Erythroblast (primary cell): ENCODE results near the gene ANXA2R.

Experiments used
- DNase-seq, 2 experiments: peaks; one replicate each; lab custom pipeline; 2025; lab: John Stamatoyannopoulos, UW
- GATA1 ChIP-seq: IDR thresholded peaks from 2 replicates; pipeline ENCODE4 v1.6.1; 2011; ENCODE audit warnings: low read depth, mild to moderate bottlenecking, control low read depth, low read length, moderate library complexity
- POLR2A ChIP-seq: IDR thresholded peaks from 2 replicates; pipeline ENCODE4 v1.6.1; 2011; ENCODE audit warnings: mild to moderate bottlenecking, low read length

ANXA2R gene

GRCh38 chr5:42992088-42992879 lies 47.8 kb downstream of the ANXA2R start:
- peak; percentile 86 to 88 for DNase-seq
- TF ChIP-seq GATA1: no peak
- peak; percentile 92 for TF ChIP-seq POLR2A

GRCh38 chr5:42991404-42992087 lies 48.6 kb downstream of the ANXA2R start:
- TF ChIP-seq GATA1 (no peak), POLR2A (no peak)
- no peak for DNase-seq

DNA sequence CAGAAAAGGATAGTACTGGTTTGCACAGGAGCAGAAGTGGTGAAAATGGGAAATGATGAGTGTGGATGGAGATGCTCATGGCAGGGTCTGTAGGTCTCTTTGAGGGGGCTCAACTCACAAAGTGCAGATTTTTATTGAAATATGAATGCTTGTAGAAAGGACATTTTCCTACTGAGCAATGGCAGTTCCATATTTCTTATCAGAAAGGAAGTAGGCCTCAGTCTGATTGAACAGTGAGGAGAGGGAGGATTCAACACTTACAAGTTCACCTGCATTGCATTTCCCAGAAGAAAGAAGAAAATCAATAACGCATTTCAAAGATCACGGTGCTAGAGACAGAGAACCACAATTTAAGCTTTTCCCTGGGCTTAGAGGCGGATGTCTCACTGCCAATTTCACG lies 49.2 kb downstream of the ANXA2R start:
- TF ChIP-seq GATA1: no peak
- no peak for TF ChIP-seq POLR2A
- DNase-seq: no peak
